Ovary (tissue), 3 donors: ENCODE results near the gene BRSK2.

ENCODE experiments used
- CTCF ChIP-seq, 3 donors: fragments of 450-650 bp in 2 of 3; fragments of 200-600 bp in 1 of 3; IDR thresholded peaks; one replicate each; pipeline versions ENCODE4 v1.5.1 to v1.8.0; 2016 to 2022; ENCODE audit warnings: antibody characterized with exemption in 3 of 3, mild to moderate bottlenecking in 1 of 3
- EP300 ChIP-seq: sonication (generic); formaldehyde crosslinking; IDR thresholded peaks from one replicate; pipeline ENCODE4 v1.6.1; 2017; ENCODE audit warnings: antibody characterized with exemption
- donor health status: DM: no; HTN: no; CAD: no.

- TF ChIP-seq CTCF (IDR thresholded peaks at IDR 0.05) (no peak), EP300 (no peak)
Measured at GRCh38 chr11:1486054-1486825, 96.5 kb downstream of the BRSK2 start, which contains the start of gene MOB2.
